Stomach (tissue), 4 donors: Measurements from ENCODE around the gene SF3B6.

ENCODE experiments used
- CTCF ChIP-seq, 7 experiments: fragments of 450-650 bp in 4 of 7; fragments of 200-600 bp in 3 of 7; sonication (generic) in 3 of 7; IDR thresholded peaks; one replicate each; pipeline ENCODE4 v1.5.1; 2016 to 2019; ENCODE audit warnings: antibody characterized with exemption in 7 of 7, control low read depth in 2 of 7, mild to moderate bottlenecking in 1 of 7
- POLR2AphosphoS5 ChIP-seq, 3 donors: sonication (generic); formaldehyde crosslinking; IDR thresholded peaks; one replicate each; pipeline ENCODE4 v1.6.1; 2016; ENCODE audit warnings: antibody characterized with exemption in 3 of 3

GRCh38 chr2:24075915-24076848 is at the start of gene SF3B6:
- TF ChIP-seq POLR2AphosphoS5 (IDR thresholded peaks at IDR 0.05) (peak; percentile 84 to 96 (median 88)), CTCF (IDR thresholded peaks at IDR 0.05) (peak in 1 of 7 experiments; percentile 15)
